ENCODE results near the gene MAT1A.

DNA sequence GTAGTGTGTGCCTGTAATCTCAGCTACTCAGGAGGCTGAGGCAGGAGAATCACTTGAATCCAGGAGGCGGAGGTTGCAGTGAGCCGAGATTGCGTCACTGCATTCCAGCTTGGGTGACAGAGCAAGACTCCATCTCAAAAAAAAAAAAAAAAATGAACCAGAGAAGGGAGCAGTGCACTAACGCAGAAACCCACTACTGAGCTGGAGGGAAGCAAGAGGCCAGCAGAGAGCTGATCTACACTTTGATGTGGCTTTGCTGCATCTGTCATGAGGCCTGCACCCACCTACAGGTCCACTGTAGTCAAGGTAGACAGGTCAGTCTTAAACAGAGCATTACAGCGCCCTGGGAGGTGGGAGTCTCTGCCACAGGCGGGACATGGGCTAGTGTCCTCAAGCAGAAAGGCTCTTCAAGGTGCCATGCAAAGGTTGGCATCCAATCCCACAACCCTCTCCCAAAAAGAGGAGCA, 30.0 kb downstream of the MAT1A start:
- TF ChIP-seq POLR2AphosphoS5 (IDR thresholded peaks at IDR 0.05; ENCODE audit: low read depth) (no peak), EZH2 (IDR thresholded peaks at IDR 0.05; ENCODE audit: low read depth, unreplicated experiment) (no peak)
- TF ChIP-seq, protein P1, sequence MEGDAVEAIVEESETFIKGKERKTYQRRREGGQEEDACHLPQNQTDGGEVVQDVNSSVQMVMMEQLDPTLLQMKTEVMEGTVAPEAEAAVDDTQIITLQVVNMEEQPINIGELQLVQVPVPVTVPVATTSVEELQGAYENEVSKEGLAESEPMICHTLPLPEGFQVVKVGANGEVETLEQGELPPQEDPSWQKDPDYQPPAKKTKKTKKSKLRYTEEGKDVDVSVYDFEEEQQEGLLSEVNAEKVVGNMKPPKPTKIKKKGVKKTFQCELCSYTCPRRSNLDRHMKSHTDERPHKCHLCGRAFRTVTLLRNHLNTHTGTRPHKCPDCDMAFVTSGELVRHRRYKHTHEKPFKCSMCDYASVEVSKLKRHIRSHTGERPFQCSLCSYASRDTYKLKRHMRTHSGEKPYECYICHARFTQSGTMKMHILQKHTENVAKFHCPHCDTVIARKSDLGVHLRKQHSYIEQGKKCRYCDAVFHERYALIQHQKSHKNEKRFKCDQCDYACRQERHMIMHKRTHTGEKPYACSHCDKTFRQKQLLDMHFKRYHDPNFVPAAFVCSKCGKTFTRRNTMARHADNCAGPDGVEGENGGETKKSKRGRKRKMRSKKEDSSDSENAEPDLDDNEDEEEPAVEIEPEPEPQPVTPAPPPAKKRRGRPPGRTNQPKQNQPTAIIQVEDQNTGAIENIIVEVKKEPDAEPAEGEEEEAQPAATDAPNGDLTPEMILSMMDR (conservative IDR thresholded peaks at IDR 0.05; ENCODE audit: low read depth in 2 of 2) = no peak
- TF ChIP-seq, protein P2, sequence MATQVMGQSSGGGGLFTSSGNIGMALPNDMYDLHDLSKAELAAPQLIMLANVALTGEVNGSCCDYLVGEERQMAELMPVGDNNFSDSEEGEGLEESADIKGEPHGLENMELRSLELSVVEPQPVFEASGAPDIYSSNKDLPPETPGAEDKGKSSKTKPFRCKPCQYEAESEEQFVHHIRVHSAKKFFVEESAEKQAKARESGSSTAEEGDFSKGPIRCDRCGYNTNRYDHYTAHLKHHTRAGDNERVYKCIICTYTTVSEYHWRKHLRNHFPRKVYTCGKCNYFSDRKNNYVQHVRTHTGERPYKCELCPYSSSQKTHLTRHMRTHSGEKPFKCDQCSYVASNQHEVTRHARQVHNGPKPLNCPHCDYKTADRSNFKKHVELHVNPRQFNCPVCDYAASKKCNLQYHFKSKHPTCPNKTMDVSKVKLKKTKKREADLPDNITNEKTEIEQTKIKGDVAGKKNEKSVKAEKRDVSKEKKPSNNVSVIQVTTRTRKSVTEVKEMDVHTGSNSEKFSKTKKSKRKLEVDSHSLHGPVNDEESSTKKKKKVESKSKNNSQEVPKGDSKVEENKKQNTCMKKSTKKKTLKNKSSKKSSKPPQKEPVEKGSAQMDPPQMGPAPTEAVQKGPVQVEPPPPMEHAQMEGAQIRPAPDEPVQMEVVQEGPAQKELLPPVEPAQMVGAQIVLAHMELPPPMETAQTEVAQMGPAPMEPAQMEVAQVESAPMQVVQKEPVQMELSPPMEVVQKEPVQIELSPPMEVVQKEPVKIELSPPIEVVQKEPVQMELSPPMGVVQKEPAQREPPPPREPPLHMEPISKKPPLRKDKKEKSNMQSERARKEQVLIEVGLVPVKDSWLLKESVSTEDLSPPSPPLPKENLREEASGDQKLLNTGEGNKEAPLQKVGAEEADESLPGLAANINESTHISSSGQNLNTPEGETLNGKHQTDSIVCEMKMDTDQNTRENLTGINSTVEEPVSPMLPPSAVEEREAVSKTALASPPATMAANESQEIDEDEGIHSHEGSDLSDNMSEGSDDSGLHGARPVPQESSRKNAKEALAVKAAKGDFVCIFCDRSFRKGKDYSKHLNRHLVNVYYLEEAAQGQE (IDR thresholded peaks at IDR 0.05; ENCODE audit: unreplicated experiment) = no peak
